ENCODE measurements around the gene ART5.

- no peak for TF ChIP-seq POLR2A (IDR thresholded peaks at IDR 0.05; ENCODE audit: low read depth, low read length)
- TF ChIP-seq TAF1 (IDR thresholded peaks at IDR 0.05; ENCODE audit: low read depth, low read length), result no peak
Measured at GRCh38 chr11:3644817-3645235, 3.0 kb upstream of the ART5 start, which contains the start of gene ART1.
